Measurements from ENCODE around the gene CEPT1. TPM values are rescaled to one million over a fixed set of nuclear protein-coding genes. Genes with fewer than 3 reads are reported as not detected.

Gene CEPT1
- total and polyA plus RNA-seq, 2 of the 13 experiments (the other 11 are each of a cell fraction or from before 2014, with no cell fraction given), result 35.7 to 48.2 TPM

GRCh38 chr1:111139956-111140679, at the start of gene CEPT1, which contains the start of gene DRAM2 (continued):
- TF ChIP-seq KDM5A (IDR thresholded peaks at IDR 0.05; ENCODE audit: borderline replicate concordance, low read length) (peak; percentile 93; the same call in 1 of the 2 replicates), ZSCAN21 (CRISPR knock-in tag; IDR thresholded peaks at IDR 0.05; ENCODE audit: borderline replicate concordance) (0 out of 2 replicates have a peak, but pooled peaks have one; percentile 60), HOXA5 (CRISPR knock-in tag; IDR thresholded peaks at IDR 0.05) (peak; percentile 27), BORCS8-MEF2B (CRISPR knock-in tag; IDR thresholded peaks at IDR 0.05) (0 out of 2 replicates have a peak, but pooled peaks have one; percentile 36), RARA (CRISPR knock-in tag; IDR thresholded peaks at IDR 0.05) (peak; percentile 66), HNRNPK (IDR thresholded peaks at IDR 0.05; ENCODE audit: low read depth, low read length, poor library complexity, severe bottlenecking) (peak; percentile 19), GFI1 (CRISPR knock-in tag; IDR thresholded peaks at IDR 0.05; ENCODE audit: borderline replicate concordance) (peak; percentile 33), RFXANK (CRISPR knock-in tag; IDR thresholded peaks at IDR 0.05) (no peak), ZNF772 (CRISPR knock-in tag; IDR thresholded peaks at IDR 0.05) (peak; percentile 89), FLYWCH1 (CRISPR knock-in tag; IDR thresholded peaks at IDR 0.05) (peak; percentile 59; the same call in 1 of the 2 replicates), LBX2 (CRISPR knock-in tag; IDR thresholded peaks at IDR 0.05; ENCODE audit: borderline replicate concordance) (peak; percentile 80), ZNF605 (CRISPR knock-in tag; IDR thresholded peaks at IDR 0.05) (peak; percentile 82; the same call in 1 of the 2 replicates), ZNF333 (CRISPR knock-in tag; IDR thresholded peaks at IDR 0.05; ENCODE audit: borderline replicate concordance) (peak; percentile 39), SMAD9 (CRISPR knock-in tag; IDR thresholded peaks at IDR 0.05) (no peak)
- TF ChIP-seq, protein P1, sequence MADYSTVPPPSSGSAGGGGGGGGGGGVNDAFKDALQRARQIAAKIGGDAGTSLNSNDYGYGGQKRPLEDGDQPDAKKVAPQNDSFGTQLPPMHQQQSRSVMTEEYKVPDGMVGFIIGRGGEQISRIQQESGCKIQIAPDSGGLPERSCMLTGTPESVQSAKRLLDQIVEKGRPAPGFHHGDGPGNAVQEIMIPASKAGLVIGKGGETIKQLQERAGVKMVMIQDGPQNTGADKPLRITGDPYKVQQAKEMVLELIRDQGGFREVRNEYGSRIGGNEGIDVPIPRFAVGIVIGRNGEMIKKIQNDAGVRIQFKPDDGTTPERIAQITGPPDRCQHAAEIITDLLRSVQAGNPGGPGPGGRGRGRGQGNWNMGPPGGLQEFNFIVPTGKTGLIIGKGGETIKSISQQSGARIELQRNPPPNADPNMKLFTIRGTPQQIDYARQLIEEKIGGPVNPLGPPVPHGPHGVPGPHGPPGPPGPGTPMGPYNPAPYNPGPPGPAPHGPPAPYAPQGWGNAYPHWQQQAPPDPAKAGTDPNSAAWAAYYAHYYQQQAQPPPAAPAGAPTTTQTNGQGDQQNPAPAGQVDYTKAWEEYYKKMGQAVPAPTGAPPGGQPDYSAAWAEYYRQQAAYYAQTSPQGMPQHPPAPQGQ (CRISPR knock-in tag; IDR thresholded peaks at IDR 0.05; ENCODE audit: borderline replicate concordance), result no peak
- TF ChIP-seq, protein P2, sequence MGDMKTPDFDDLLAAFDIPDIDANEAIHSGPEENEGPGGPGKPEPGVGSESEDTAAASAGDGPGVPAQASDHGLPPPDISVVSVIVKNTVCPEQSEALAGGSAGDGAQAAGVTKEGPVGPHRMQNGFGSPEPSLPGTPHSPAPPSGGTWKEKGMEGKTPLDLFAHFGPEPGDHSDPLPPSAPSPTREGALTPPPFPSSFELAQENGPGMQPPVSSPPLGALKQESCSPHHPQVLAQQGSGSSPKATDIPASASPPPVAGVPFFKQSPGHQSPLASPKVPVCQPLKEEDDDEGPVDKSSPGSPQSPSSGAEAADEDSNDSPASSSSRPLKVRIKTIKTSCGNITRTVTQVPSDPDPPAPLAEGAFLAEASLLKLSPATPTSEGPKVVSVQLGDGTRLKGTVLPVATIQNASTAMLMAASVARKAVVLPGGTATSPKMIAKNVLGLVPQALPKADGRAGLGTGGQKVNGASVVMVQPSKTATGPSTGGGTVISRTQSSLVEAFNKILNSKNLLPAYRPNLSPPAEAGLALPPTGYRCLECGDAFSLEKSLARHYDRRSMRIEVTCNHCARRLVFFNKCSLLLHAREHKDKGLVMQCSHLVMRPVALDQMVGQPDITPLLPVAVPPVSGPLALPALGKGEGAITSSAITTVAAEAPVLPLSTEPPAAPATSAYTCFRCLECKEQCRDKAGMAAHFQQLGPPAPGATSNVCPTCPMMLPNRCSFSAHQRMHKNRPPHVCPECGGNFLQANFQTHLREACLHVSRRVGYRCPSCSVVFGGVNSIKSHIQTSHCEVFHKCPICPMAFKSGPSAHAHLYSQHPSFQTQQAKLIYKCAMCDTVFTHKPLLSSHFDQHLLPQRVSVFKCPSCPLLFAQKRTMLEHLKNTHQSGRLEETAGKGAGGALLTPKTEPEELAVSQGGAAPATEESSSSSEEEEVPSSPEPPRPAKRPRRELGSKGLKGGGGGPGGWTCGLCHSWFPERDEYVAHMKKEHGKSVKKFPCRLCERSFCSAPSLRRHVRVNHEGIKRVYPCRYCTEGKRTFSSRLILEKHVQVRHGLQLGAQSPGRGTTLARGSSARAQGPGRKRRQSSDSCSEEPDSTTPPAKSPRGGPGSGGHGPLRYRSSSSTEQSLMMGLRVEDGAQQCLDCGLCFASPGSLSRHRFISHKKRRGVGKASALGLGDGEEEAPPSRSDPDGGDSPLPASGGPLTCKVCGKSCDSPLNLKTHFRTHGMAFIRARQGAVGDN (CRISPR knock-in tag; IDR thresholded peaks at IDR 0.05), result peak; percentile 80
- TF ChIP-seq, protein P3, sequence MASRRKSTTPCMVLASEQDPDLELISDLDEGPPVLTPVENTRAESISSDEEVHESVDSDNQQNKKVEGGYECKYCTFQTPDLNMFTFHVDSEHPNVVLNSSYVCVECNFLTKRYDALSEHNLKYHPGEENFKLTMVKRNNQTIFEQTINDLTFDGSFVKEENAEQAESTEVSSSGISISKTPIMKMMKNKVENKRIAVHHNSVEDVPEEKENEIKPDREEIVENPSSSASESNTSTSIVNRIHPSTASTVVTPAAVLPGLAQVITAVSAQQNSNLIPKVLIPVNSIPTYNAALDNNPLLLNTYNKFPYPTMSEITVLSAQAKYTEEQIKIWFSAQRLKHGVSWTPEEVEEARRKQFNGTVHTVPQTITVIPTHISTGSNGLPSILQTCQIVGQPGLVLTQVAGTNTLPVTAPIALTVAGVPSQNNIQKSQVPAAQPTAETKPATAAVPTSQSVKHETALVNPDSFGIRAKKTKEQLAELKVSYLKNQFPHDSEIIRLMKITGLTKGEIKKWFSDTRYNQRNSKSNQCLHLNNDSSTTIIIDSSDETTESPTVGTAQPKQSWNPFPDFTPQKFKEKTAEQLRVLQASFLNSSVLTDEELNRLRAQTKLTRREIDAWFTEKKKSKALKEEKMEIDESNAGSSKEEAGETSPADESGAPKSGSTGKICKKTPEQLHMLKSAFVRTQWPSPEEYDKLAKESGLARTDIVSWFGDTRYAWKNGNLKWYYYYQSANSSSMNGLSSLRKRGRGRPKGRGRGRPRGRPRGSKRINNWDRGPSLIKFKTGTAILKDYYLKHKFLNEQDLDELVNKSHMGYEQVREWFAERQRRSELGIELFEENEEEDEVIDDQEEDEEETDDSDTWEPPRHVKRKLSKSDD (CRISPR knock-in tag; IDR thresholded peaks at IDR 0.05; ENCODE audit: low read depth), result peak; percentile 48; the same call in 1 of the 2 replicates

Measured in HepG2 (cell line).